ENCODE data around the gene NBEAL1.
"Not testable (repeated sequence)": the region's sequence is repeated elsewhere in the genome, so short reads cannot be mapped to it uniquely, and the experiment has no call there.

DNA sequence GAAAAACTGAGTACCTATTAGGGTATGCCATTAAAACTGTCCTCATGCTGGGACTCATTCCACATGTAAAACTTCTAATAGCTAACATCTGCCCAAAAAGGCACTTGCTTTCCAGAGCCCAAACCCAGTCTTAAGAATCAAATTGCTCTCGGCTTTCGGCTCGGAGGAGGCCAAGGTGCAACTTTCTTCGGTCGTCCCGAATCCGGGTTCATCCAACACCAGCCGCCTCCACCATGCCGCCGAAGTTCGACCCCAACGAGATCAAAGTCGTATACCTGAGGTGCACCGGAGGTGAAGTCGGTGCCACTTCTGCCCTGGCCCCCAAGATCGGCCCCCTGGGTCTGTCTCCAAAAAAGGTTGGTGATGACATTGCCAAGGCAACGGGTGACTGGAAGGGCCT lies 175.9 kb downstream of the NBEAL1 start:
- TF ChIP-seq, protein P1, sequence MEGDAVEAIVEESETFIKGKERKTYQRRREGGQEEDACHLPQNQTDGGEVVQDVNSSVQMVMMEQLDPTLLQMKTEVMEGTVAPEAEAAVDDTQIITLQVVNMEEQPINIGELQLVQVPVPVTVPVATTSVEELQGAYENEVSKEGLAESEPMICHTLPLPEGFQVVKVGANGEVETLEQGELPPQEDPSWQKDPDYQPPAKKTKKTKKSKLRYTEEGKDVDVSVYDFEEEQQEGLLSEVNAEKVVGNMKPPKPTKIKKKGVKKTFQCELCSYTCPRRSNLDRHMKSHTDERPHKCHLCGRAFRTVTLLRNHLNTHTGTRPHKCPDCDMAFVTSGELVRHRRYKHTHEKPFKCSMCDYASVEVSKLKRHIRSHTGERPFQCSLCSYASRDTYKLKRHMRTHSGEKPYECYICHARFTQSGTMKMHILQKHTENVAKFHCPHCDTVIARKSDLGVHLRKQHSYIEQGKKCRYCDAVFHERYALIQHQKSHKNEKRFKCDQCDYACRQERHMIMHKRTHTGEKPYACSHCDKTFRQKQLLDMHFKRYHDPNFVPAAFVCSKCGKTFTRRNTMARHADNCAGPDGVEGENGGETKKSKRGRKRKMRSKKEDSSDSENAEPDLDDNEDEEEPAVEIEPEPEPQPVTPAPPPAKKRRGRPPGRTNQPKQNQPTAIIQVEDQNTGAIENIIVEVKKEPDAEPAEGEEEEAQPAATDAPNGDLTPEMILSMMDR (IDR thresholded peaks at IDR 0.05): not testable (repeated sequence)
- TF ChIP-seq POLR2A (IDR thresholded peaks at IDR 0.05): not testable (repeated sequence)
